Measurements from ENCODE around the gene PPP3CA.

PPP3CA gene

DNA sequence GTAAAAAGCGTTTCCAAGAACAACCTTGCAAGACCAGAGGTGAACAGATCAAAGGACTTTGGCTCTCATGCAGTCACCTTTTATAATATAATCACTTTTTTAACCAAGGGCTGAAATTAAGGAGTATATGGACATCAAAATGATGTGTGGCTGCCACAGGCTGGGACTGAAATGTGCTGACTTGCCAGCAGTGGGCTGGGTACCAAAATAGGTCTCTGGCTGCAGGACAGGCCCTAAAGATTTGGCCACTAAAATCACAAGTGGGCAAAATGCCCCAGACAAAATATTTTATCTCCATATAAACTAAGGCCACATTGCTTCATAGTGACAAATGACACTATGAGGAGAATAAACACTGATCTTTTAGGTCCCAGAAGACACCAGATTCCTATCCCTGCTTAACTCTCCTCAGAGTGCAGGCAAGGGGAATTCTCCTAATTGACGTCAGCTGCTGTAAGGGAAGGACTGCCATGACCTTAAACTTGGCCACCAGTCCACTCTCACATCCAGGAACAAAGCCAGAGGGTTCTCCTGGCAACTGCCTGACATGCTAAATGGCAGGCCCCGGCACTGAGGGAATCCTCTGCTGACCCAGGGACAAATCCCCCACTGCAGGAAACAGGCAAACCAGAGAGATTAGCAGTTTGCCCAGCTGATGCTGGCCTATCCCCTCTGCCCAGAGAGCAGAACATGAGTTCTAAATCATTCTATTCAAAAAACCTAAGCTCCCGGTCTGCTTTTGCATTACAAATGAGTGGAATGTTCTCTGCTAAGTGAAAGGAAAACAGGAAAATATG, 155.8 kb downstream of the PPP3CA start:
- peaks cover 26% of the 10 kb centered on the region for H3K36me3 ChIP-seq (ENCODE audit: low read depth)
- no peaks in the 10 kb centered on the region for H3K9me3 ChIP-seq (ENCODE audit: severe bottlenecking)
- DNase-seq (ENCODE audit: low spot score) (no peak), ATAC-seq (ENCODE audit: low read depth) (no peak)
- no peak overlapping the region for H3K27ac ChIP-seq (ENCODE audit: poor library complexity, severe bottlenecking)
- no peak for TF ChIP-seq CTCF (IDR thresholded peaks at IDR 0.05; ENCODE audit: poor library complexity, severe bottlenecking)
- H3K27me3 ChIP-seq (ENCODE audit: insufficient read depth, poor library complexity, severe bottlenecking), result no peaks in the 10 kb centered on the region
- H3K4me1 ChIP-seq (ENCODE audit: insufficient read depth, poor library complexity, severe bottlenecking), result peaks cover 14% of the 10 kb centered on the region
- no peak overlapping the region for H3K4me3 ChIP-seq (ENCODE audit: severe bottlenecking)

DNA sequence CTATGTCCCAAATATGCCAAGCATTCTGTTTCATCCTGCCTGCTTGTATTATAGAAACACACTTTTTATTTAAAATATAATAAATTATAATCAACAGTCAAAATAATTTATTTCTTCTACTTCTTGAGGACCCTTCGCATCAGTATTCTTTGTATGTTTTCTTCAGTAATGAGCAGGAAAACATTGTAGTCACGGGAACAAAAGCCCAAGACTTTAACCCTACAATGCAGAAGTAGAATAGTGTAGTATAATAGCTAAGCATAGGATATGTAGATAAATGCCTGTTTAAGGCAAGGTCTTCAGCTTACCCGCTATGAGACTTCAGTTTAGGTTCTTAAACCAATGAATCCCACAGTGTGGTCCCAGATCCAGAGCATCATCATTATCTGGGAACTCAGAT, 156.6 kb downstream of the PPP3CA start:
- H3K4me1 ChIP-seq (ENCODE audit: insufficient read depth, poor library complexity, severe bottlenecking), result peaks cover 14% of the 10 kb centered on the region
- H3K9me3 ChIP-seq (ENCODE audit: severe bottlenecking), result no peaks in the 10 kb centered on the region
- no peak for DNase-seq (ENCODE audit: low spot score)
- TF ChIP-seq CTCF (IDR thresholded peaks at IDR 0.05; ENCODE audit: poor library complexity, severe bottlenecking), result no peak
- H3K27ac ChIP-seq (ENCODE audit: poor library complexity, severe bottlenecking), result no peak overlapping the region
- H3K36me3 ChIP-seq (ENCODE audit: low read depth), result peaks cover 22% of the 10 kb centered on the region
- no peak overlapping the region for H3K4me3 ChIP-seq (ENCODE audit: severe bottlenecking)
- ATAC-seq (ENCODE audit: low read depth), result no peak
- no peaks in the 10 kb centered on the region for H3K27me3 ChIP-seq (ENCODE audit: insufficient read depth, poor library complexity, severe bottlenecking)

DNA sequence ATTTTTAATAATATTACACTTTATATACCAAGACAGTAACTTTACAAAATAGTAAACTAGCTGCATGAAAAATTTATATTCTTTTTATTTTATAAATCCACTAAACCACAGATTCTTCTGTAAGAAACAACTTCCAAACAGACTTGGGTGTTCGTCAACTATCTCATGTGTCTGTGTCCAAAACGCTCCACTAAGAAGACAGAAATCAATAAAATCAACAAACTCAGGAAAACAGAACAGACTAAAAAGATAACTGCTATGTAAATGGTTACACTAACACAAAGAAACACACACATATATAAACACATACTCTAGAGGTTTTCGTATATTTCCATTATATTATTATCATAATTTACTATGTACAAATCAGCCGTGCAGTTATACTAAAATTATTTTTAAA, 158.4 kb downstream of the PPP3CA start:
- ATAC-seq (ENCODE audit: low read depth) (no peak), DNase-seq (ENCODE audit: low spot score) (no peak)
- Histone ChIP-seq H3K36me3 (ENCODE audit: low read depth) (peaks cover 6% of the 10 kb centered on the region), H3K4me1 (ENCODE audit: insufficient read depth, poor library complexity, severe bottlenecking) (peaks cover 18% of the 10 kb centered on the region), H3K4me3 (ENCODE audit: severe bottlenecking) (no peak overlapping the region), H3K27me3 (ENCODE audit: insufficient read depth, poor library complexity, severe bottlenecking) (no peaks in the 10 kb centered on the region), H3K27ac (ENCODE audit: poor library complexity, severe bottlenecking) (no peak overlapping the region), H3K9me3 (ENCODE audit: severe bottlenecking) (no peaks in the 10 kb centered on the region)
- no peak for TF ChIP-seq CTCF (IDR thresholded peaks at IDR 0.05; ENCODE audit: poor library complexity, severe bottlenecking)

DNA sequence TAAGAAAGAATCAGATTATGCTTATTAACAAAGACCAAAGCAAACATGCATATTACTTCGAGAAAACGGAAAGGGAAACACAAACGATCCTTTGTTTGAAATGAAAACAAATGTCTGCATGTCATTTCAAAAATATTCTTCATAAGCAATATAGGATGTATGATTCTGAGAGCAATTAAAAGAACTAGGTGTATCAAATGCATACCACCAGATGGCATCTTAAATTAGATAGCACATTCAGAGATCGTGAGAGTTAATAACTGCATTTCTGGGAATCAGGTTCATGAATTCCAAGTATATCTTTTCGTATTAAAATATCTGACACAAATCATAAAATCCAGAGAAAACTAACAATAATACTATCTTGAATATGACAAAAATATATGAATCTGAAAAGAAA, 159.5 kb downstream of the PPP3CA start:
- peak; percentile 64 for TF ChIP-seq CTCF (IDR thresholded peaks at IDR 0.05; ENCODE audit: poor library complexity, severe bottlenecking)
- DNase-seq (ENCODE audit: low spot score) (no peak), ATAC-seq (ENCODE audit: low read depth) (no peak)
- Histone ChIP-seq H3K27me3 (ENCODE audit: insufficient read depth, poor library complexity, severe bottlenecking) (no peaks in the 10 kb centered on the region), H3K9me3 (ENCODE audit: severe bottlenecking) (no peaks in the 10 kb centered on the region), H3K4me3 (ENCODE audit: severe bottlenecking) (no peak overlapping the region), H3K27ac (ENCODE audit: poor library complexity, severe bottlenecking) (no peak overlapping the region), H3K4me1 (ENCODE audit: insufficient read depth, poor library complexity, severe bottlenecking) (peaks cover 27% of the 10 kb centered on the region), H3K36me3 (ENCODE audit: low read depth) (peaks cover 7% of the 10 kb centered on the region)

DNA sequence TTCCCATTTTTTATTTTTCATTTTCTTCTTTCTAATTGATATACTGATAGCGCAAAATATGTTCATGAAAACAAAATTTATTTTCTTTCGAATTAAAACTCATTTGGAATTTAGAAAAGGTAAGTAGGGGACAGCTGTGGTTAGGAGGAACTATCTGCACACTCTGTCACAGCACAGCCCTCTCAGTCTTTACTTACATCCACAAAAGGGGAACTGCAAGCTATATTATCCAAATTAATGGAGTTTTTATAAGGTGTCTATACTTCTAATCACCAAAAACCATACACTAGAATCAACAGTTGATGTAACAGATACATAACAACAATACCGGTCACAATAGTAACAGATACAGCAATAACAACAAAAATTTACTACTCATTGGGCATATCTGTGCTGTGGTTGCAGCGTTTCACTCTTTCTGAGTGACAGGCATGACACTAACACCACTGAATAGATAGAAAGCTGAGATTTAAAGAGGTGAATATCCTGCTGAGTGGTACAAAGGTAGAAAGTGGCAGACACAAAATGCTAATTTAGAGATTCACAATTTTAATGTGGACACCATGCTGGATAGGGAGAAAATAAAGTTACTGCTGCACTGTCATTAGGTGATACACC, 160.7 kb downstream of the PPP3CA start:
- ATAC-seq (ENCODE audit: low read depth), result no peak
- Histone ChIP-seq H3K9me3 (ENCODE audit: severe bottlenecking) (no peaks in the 10 kb centered on the region), H3K4me3 (ENCODE audit: severe bottlenecking) (no peak overlapping the region), H3K4me1 (ENCODE audit: insufficient read depth, poor library complexity, severe bottlenecking) (peaks cover 21% of the 10 kb centered on the region), H3K27ac (ENCODE audit: poor library complexity, severe bottlenecking) (no peak overlapping the region), H3K27me3 (ENCODE audit: insufficient read depth, poor library complexity, severe bottlenecking) (no peaks in the 10 kb centered on the region), H3K36me3 (ENCODE audit: low read depth) (peaks cover 16% of the 10 kb centered on the region)
- no peak for DNase-seq (ENCODE audit: low spot score)
- no peak for TF ChIP-seq CTCF (IDR thresholded peaks at IDR 0.05; ENCODE audit: poor library complexity, severe bottlenecking)

Data from RWPE2 (cell line).